H1 (cell line): ENCODE results near the gene GALE. TPM values are rescaled to one million over a fixed set of nuclear protein-coding genes. Genes with fewer than 3 reads are reported as not detected.

Experiments used
- CBX8 ChIP-seq: fragments of 300-800, 300-1000 bp; sonication (generic); IDR thresholded peaks from 2 replicates; pipeline ENCODE4 v1.7.1; 2016; ENCODE audit warnings: low read depth, low read length, borderline replicate concordance
- CREB1 ChIP-seq: IDR thresholded peaks from 2 replicates; pipeline ENCODE4 v1.6.1; 2012; ENCODE audit warnings: inconsistent platforms
- MAFK ChIP-seq: IDR thresholded peaks from 2 replicates; pipeline ENCODE4 v1.6.1; 2012; ENCODE audit warnings: low read depth, mild to moderate bottlenecking, improper control_type of control experiment, low read length
- RAD21 ChIP-seq, 2 experiments: IDR thresholded peaks in 1 of 2; conservative IDR thresholded peaks in 1 of 2; 2 replicates each; pipeline ENCODE4 v1.6.1; 2011; ENCODE audit warnings: low read depth in 2 of 2, low read length in 2 of 2, improper control_type of control experiment in 1 of 2, inconsistent platforms in 1 of 2, mild to moderate bottlenecking in 1 of 2, moderate library complexity in 1 of 2
- TEAD4 ChIP-seq: IDR thresholded peaks from 2 replicates; pipeline ENCODE4 v1.6.1; 2012; ENCODE audit warnings: low read depth, low read length, inconsistent platforms, mixed read lengths
- polyA plus RNA-seq, 7 experiments: library from polyadenylated mRNA; depleted of rRNA in 3 of 7; stranded (reverse) in 5 of 7; unstranded in 2 of 7; fragments of >200 nt in 5 of 7; fragments of 200-250 nt in 2 of 7; gene quantifications; 1 replicate in 5 of 7; 2 replicates in 1 of 7; 4 replicates in 1 of 7; pipeline versions ENCODE4 v1.2.1 to v1.2.3, GENCODE V29; 2011 to 2013; ENCODE audit warnings: missing spikeins in 2 of 7, mixed read lengths in 2 of 7
- total RNA-seq: library from RNA; stranded (reverse); fragmentation: NEBNext Ultra II Directional; extraction: Animal tissue kit (Norgen Biotek cat#: 25700); gene quantifications from 2 replicates; pipeline ENCODE4 v1.2.1, GENCODE V29; 2021

GALE gene
- total and polyA plus RNA-seq, 2 of the 8 experiments (the other 6 are each of a cell fraction or from before 2014, with no cell fraction given), result 26.0 to 33.9 TPM

- TF ChIP-seq RAD21 (IDR thresholded peaks at IDR 0.05 in 1 of 2, conservative IDR thresholded peaks at IDR 0.05 in 1 of 2; ENCODE audit: low read depth in 2 of 2, low read length in 2 of 2) (no peak), CREB1 (no peak), MAFK (no peak), TEAD4 (no peak), CBX8 (no peak)
- TF ChIP-seq, all 59 proteins: peak for 0
Observed at GRCh38 chr1:23799255-23799569, 1.3 kb downstream of the GALE start (continued).
